OCI-M1 (cell line): Measurements from ENCODE around the gene TAS2R7.
"Not testable (repeated sequence)": the region's sequence is repeated elsewhere in the genome, so short reads cannot be mapped to it uniquely, and the experiment has no call there.

Experiments used
- DNase-seq: peaks from one replicate; lab custom pipeline; 2025; lab: John Stamatoyannopoulos, UW

Gene TAS2R7

GRCh38 chr12:10802587-10802986, at the start of gene TAS2R7:
Gene TAS2R7 (minus strand): TSS chr12:10802627. CDS start chr12:10802570, 57 bp downstream.
- no peak for DNase-seq

- DNase-seq, result no peak
Measured at GRCh38 chr12:10851243-10851858, 48.9 kb upstream of the TAS2R7 start.

GRCh38 chr12:10849425-10849878, 47.0 kb upstream of the TAS2R7 start, which contains the start of gene PRR4:
Gene PRR4 (minus strand): TSS chr12:10849475. CDS start chr12:10849437, 38 bp downstream.
- DNase-seq, result no peak

- no peak for DNase-seq
Measured at GRCh38 chr12:10847744-10848143, 45.3 kb upstream of the TAS2R7 start.

GRCh38 chr12:10842862-10843261, 40.4 kb upstream of the TAS2R7 start:
- no peak for DNase-seq

- no peak for DNase-seq
Measured at GRCh38 chr12:10838461-10838860, 36.0 kb upstream of the TAS2R7 start.

- no peak for DNase-seq
Measured at GRCh38 chr12:10829994-10830393, 27.6 kb upstream of the TAS2R7 start.

GRCh38 chr12:10826258-10826657, 23.8 kb upstream of the TAS2R7 start, which contains the start of gene TAS2R10:
Gene TAS2R10 (minus strand): TSS chr12:10826358. CDS start chr12:10826269, 89 bp downstream.
- no peak for DNase-seq

- DNase-seq, result no peak
Measured at GRCh38 chr12:10824957-10825356, 22.5 kb upstream of the TAS2R7 start.

GRCh38 chr12:10811883-10812536, 9.6 kb upstream of the TAS2R7 start:
- DNase-seq, result no peak

- no peak for DNase-seq
Measured at GRCh38 chr12:10810068-10810467, 7.6 kb upstream of the TAS2R7 start, which contains the start of gene TAS2R9. Gene TAS2R9 (minus strand): TSS chr12:10810168. CDS start chr12:10810075, 93 bp downstream.

GRCh38 chr12:10807186-10807585, 4.8 kb upstream of the TAS2R7 start, which contains the start of gene TAS2R8:
Gene TAS2R8 (minus strand): TSS chr12:10807286. CDS start chr12:10806980, 306 bp downstream.
- no peak for DNase-seq

- DNase-seq, result no peak
Measured at GRCh38 chr12:10801741-10802140, 686 bp downstream of the TAS2R7 start.

GRCh38 chr12:10794222-10794621, 8.2 kb downstream of the TAS2R7 start:
- no peak for DNase-seq

GRCh38 chr12:10791769-10792168, 10.7 kb downstream of the TAS2R7 start:
- DNase-seq, result not testable (repeated sequence)

GRCh38 chr12:10783252-10783651, 19.2 kb downstream of the TAS2R7 start:
- DNase-seq, result no peak

GRCh38 chr12:10779103-10779502, 23.3 kb downstream of the TAS2R7 start:
- DNase-seq, result peak; percentile 70

GRCh38 chr12:10771132-10771733, 31.2 kb downstream of the TAS2R7 start:
- peak; percentile 67 for DNase-seq

GRCh38 chr12:10759657-10760056, 42.8 kb downstream of the TAS2R7 start:
- DNase-seq, result no peak

- DNase-seq, result no peak
Measured at GRCh38 chr12:10756194-10756593, 46.2 kb downstream of the TAS2R7 start.

- no peak for DNase-seq
Measured at GRCh38 chr12:10753059-10753458, 49.4 kb downstream of the TAS2R7 start.
